ENCODE data around the gene SSR2.

Gene SSR2

DNA sequence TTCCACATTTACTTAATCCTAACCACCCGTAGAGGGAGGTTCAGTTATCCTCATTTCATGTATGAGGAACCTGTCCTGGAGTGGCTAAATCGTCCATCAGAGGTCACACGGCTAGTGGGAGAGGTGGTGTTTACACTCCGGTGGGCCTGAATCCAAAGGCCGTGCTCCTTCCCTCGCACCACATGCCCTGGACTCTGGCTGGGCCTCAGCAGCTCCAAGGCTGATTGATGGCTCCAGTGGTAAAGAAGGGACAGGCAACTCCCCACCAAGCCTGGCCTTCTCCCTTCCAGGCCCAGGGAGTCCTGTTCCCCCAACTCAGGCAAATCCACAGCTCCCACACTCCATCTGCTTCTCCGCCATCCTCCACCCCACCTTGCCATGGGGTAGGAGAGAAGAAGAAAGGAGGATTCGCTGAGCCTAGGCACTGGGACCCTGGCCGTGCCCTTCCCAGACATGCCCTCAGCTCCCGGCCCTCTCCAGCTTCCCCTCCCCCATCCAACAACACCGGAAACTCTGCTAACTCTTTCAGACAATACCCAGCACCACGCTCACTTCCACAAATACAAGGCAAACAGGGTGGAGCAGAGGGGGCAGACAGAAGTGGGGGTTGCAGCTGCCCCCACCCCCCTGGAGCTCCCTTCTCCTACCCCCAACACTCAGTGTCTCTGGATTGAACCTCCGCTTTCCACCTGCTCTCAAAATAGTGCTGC lies 53.3 kb downstream of the SSR2 start:
- peaks cover 57% of the 10 kb centered on the region for H3K36me3 ChIP-seq (ENCODE audit: control insufficient read depth, insufficient read depth, low read length)
- no peaks in the 10 kb centered on the region for H3K27me3 ChIP-seq (replicated peaks; ENCODE audit: control insufficient read depth, insufficient read depth, low read length)
- DNase-seq (ENCODE audit: extremely low read depth, insufficient read length) = no peak
- TF ChIP-seq, protein P1, sequence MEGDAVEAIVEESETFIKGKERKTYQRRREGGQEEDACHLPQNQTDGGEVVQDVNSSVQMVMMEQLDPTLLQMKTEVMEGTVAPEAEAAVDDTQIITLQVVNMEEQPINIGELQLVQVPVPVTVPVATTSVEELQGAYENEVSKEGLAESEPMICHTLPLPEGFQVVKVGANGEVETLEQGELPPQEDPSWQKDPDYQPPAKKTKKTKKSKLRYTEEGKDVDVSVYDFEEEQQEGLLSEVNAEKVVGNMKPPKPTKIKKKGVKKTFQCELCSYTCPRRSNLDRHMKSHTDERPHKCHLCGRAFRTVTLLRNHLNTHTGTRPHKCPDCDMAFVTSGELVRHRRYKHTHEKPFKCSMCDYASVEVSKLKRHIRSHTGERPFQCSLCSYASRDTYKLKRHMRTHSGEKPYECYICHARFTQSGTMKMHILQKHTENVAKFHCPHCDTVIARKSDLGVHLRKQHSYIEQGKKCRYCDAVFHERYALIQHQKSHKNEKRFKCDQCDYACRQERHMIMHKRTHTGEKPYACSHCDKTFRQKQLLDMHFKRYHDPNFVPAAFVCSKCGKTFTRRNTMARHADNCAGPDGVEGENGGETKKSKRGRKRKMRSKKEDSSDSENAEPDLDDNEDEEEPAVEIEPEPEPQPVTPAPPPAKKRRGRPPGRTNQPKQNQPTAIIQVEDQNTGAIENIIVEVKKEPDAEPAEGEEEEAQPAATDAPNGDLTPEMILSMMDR (IDR thresholded peaks at IDR 0.05; ENCODE audit: insufficient read depth, low read length, poor library complexity, severe bottlenecking) = no peak
- no peak overlapping the region for H3K4me3 ChIP-seq (replicated peaks; ENCODE audit: low read depth, low read length)

DNA sequence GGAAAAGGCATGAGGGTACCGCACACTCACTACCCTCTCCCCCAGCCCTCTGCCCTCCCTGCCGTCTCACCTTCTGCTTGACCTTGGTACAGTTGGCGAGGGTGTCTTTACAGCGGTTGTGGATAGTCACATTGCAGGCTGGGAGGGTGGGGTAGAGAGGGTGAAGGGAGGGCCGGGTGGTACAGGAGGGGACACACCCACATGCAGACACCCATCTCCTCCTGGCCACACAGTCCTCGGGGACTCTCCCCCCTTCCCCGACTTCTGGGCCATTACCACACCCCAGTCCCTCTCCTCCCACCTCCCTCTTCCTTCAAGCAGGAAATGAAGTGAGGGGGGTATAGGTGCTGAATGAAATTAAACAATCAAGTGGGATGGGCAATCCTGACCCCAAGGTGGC lies 54.0 kb downstream of the SSR2 start:
- Histone ChIP-seq H3K27me3 (replicated peaks; ENCODE audit: control insufficient read depth, insufficient read depth, low read length) (no peaks in the 10 kb centered on the region), H3K36me3 (ENCODE audit: control insufficient read depth, insufficient read depth, low read length) (peaks cover 62% of the 10 kb centered on the region), H3K4me3 (replicated peaks; ENCODE audit: low read depth, low read length) (no peak overlapping the region)
- TF ChIP-seq, protein P1 (IDR thresholded peaks at IDR 0.05; ENCODE audit: insufficient read depth, low read length, poor library complexity, severe bottlenecking) = no peak
- DNase-seq (ENCODE audit: extremely low read depth, insufficient read length) = no peak

DNA sequence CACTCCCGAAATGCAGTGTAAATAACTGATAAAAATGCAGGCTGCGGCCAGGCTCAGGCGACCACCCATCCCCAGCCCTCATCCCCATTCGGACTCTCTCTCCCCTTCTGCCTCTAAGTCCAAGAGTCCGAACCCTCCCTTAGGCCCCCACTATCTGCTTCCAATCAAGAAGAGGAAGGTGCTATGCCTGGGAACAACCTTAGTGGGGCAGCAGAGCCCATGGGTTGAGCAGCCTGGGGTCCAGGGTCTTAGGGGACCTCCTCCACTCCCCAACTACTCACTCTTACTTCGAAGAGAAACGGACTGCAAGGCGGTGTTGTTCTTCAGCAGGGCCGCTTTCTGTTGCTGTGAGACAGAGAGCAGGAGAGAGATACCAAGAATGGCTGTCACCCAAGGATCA lies 54.6 kb downstream of the SSR2 start:
- peaks cover 66% of the 10 kb centered on the region for H3K36me3 ChIP-seq (ENCODE audit: control insufficient read depth, insufficient read depth, low read length)
- no peaks in the 10 kb centered on the region for H3K27me3 ChIP-seq (replicated peaks; ENCODE audit: control insufficient read depth, insufficient read depth, low read length)
- no peak for DNase-seq (ENCODE audit: extremely low read depth, insufficient read length)
- no peak overlapping the region for H3K4me3 ChIP-seq (replicated peaks; ENCODE audit: low read depth, low read length)
- TF ChIP-seq, protein P1 (IDR thresholded peaks at IDR 0.05; ENCODE audit: insufficient read depth, low read length, poor library complexity, severe bottlenecking) = peak; percentile 14

DNA sequence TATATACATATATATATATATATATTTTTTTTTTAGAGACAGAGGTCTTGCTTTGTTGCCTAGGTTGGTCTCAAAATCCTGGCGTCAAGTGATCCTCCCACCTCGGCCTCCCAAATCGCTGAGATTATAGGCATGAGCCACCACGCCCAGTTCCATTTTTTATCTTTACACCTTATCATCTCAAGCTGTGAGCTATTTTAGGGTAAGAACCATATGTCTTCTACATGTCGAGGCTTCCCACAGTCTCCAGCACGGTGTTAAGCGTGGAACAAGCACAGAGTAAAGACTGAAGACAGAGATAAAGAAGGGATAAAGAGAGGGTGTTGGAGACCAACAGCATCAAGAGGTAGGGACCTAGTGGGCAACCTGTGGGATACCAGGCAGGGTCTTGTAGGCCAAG lies 56.6 kb downstream of the SSR2 start:
- TF ChIP-seq, protein P1 (IDR thresholded peaks at IDR 0.05; ENCODE audit: insufficient read depth, low read length, poor library complexity, severe bottlenecking) = no peak
- Histone ChIP-seq H3K36me3 (ENCODE audit: control insufficient read depth, insufficient read depth, low read length) (peaks cover 59% of the 10 kb centered on the region), H3K27me3 (replicated peaks; ENCODE audit: control insufficient read depth, insufficient read depth, low read length) (no peaks in the 10 kb centered on the region), H3K4me3 (replicated peaks; ENCODE audit: low read depth, low read length) (no peak overlapping the region)
- no peak for DNase-seq (ENCODE audit: extremely low read depth, insufficient read length)

DNA sequence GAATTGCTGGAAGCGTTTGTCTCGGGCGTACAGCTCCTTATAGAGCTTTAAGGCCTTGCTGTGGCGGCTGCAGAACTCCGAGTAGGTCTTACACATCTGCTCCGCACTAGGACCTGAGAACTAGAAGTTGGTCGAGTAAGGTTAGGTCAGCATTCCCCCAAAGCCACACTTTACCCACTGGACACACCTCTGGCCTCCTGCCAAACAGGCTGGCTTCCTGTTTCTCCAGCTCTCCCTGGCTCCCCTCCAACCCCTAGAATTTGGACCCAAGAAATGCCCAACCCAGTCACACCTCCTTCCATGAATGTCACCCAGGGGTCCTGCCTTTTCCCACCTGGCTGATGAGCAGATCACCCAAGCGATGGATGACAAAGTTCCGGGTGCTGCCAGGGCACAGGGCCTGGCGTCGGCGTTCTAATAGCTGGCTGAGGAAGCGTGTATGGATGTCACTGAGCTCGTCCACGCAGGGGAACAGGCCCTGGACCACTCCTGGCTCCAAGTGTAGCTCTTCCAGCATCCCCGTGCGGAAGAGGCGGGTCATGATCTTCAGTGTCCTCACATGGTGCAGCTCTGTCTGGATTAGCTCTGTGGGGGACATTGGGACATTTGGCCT lies 58.0 kb downstream of the SSR2 start:
- TF ChIP-seq, protein P1 (IDR thresholded peaks at IDR 0.05; ENCODE audit: insufficient read depth, low read length, poor library complexity, severe bottlenecking) = no peak
- no peak for DNase-seq (ENCODE audit: extremely low read depth, insufficient read length)
- Histone ChIP-seq H3K27me3 (replicated peaks; ENCODE audit: control insufficient read depth, insufficient read depth, low read length) (no peaks in the 10 kb centered on the region), H3K36me3 (ENCODE audit: control insufficient read depth, insufficient read depth, low read length) (peaks cover 52% of the 10 kb centered on the region), H3K4me3 (replicated peaks; ENCODE audit: low read depth, low read length) (no peak overlapping the region)
